HepG2 (cell line): ENCODE data around the gene ULK4.

Experiments used
- CBX2 ChIP-seq, 2 experiments: fragments of 200-600 bp in 1 of 2; sonication (generic); formaldehyde crosslinking in 1 of 2; IDR thresholded peaks; 2 replicates each; pipeline versions ENCODE4 v1.7.0 to v1.8.1; 2018 to 2022; ENCODE audit warnings: low read depth in 2 of 2, low read length in 1 of 2, mild to moderate bottlenecking in 1 of 2, missing genetic modification reagents in 1 of 2
- CTCF ChIP-seq: sonication (generic); formaldehyde crosslinking; IDR thresholded peaks from 2 replicates; pipeline ENCODE4 v1.5.0; 2020; ENCODE audit warnings: mild to moderate bottlenecking, missing genetic modification reagents, moderate library complexity
- IKZF1 ChIP-seq: fragments of 450-650 bp; IDR thresholded peaks from 2 replicates; pipeline ENCODE4 v1.7.1; 2016
- NCOR1 ChIP-seq: fragments of 200-600 bp; sonication (generic); IDR thresholded peaks from 2 replicates; pipeline ENCODE4 v1.7.0; 2017; ENCODE audit warnings: antibody characterized with exemption, low read length, borderline replicate concordance
- NFRKB ChIP-seq: fragments of 450-650 bp; IDR thresholded peaks from 2 replicates; pipeline ENCODE4 v1.6.1; 2017
- NFYB ChIP-seq: sonication (generic); formaldehyde crosslinking; IDR thresholded peaks from 2 replicates; pipeline ENCODE4 v1.4.0; 2020; ENCODE audit warnings: missing genetic modification reagents
- NONO ChIP-seq, 2 experiments: fragments of 450-650 bp in 1 of 2; sonication (generic) in 1 of 2; formaldehyde crosslinking in 1 of 2; IDR thresholded peaks in 1 of 2; conservative IDR thresholded peaks in 1 of 2; 2 replicates each; pipeline versions ENCODE4 v1.6.1 to v1.8.0; 2017 to 2022; ENCODE audit warnings: mild to moderate bottlenecking in 1 of 2, missing genetic modification reagents in 1 of 2, moderate library complexity in 1 of 2
- POLR2A ChIP-seq, 2 experiments: IDR thresholded peaks; 2 replicates each; pipeline ENCODE4 v1.6.1; 2011; ENCODE audit warnings: low read depth in 2 of 2, low read length in 2 of 2, mild to moderate bottlenecking in 1 of 2, moderate library complexity in 1 of 2; ENCODE audit not compliant: insufficient read depth in 1 of 2
- SPEN ChIP-seq: sonication (generic); formaldehyde crosslinking; IDR thresholded peaks from 2 replicates; pipeline ENCODE4 v1.5.1; 2020; ENCODE audit warnings: low read depth, mild to moderate bottlenecking, missing genetic modification reagents
- TGIF2 ChIP-seq: IDR thresholded peaks from 2 replicates; pipeline ENCODE4 v1.6.1; 2016; ENCODE audit warnings: control low read depth, missing compliant biosample characterization
- TF ChIP-seq, protein P1 (sequence below): sonication (generic); formaldehyde crosslinking; IDR thresholded peaks from 2 replicates; pipeline ENCODE4 v1.8.1; 2023; ENCODE audit warnings: missing genetic modification reagents, inconsistent platforms, borderline replicate concordance

- no peak for TF ChIP-seq POLR2A (IDR thresholded peaks at IDR 0.05; ENCODE audit: insufficient read depth in 1 of 2, low read depth in 2 of 2, low read length in 2 of 2)
- no peak for TF ChIP-seq CBX2 (IDR thresholded peaks at IDR 0.05; ENCODE audit: low read depth, low read length)
- no peak for TF ChIP-seq CBX2 (CRISPR knock-in tag; IDR thresholded peaks at IDR 0.05; ENCODE audit: low read depth)
- TF ChIP-seq, protein P1, sequence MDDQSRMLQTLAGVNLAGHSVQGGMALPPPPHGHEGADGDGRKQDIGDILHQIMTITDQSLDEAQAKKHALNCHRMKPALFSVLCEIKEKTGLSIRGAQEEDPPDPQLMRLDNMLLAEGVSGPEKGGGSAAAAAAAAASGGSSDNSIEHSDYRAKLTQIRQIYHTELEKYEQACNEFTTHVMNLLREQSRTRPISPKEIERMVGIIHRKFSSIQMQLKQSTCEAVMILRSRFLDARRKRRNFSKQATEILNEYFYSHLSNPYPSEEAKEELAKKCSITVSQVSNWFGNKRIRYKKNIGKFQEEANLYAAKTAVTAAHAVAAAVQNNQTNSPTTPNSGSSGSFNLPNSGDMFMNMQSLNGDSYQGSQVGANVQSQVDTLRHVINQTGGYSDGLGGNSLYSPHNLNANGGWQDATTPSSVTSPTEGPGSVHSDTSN (CRISPR knock-in tag): no peak
- no peak for TF ChIP-seq SPEN (CRISPR knock-in tag)
- no peak for TF ChIP-seq TGIF2 (CRISPR knock-in tag)
- no peak for TF ChIP-seq IKZF1
- no peak for TF ChIP-seq CTCF
- TF ChIP-seq NCOR1: no peak
- no peak for TF ChIP-seq NFRKB
- no peak for TF ChIP-seq NFYB (CRISPR knock-in tag)
- TF ChIP-seq NONO (IDR thresholded peaks at IDR 0.05): no peak
- TF ChIP-seq NONO (CRISPR knock-in tag; conservative IDR thresholded peaks at IDR 0.05): no peak
These were observed 671.6 kb downstream of the ULK4 start for GRCh38 chr3:41290306-41290705.
